Caco-2 (cell line): ENCODE results near the gene FXYD7. TPM values are rescaled to one million over a fixed set of nuclear protein-coding genes. Genes with fewer than 3 reads are reported as not detected.

Experiments
- BruUV-seq: library from RNA; stranded (reverse); fragments of 400-500 nt; replicated peaks from 2 replicates; lab custom pipeline; 2021; lab: Mats Ljungman, UMichigan
- CTCF ChIA-PET: fragments of 300-600 bp; sonication (Branson Sonifier 250); formaldehyde crosslinking; loops from one replicate; lab custom pipeline; 2022; ENCODE audit warnings: antibody characterized with exemption; lab: Charles Lee
- POLR2A ChIA-PET: fragments of 300-600 bp; sonication (Branson Sonifier 250); formaldehyde crosslinking; loops from one replicate; lab custom pipeline; 2022; ENCODE audit warnings: antibody characterized with exemption; lab: Charles Lee
- DNase-seq, 2 experiments: peaks; one replicate each; pipeline versions ENCODE4 v3.0.0 to v3.0.0-alpha.2; 2020 to 2022
- H3K27me3 ChIP-seq: replicated peaks from 2 replicates; pipeline ENCODE4 v1.6.0; 2011; ENCODE audit warnings: low read length; ENCODE audit not compliant: control insufficient read depth, insufficient read depth
- H3K36me3 ChIP-seq: 2 replicates; pipeline ENCODE4 v1.5.1; 2011; ENCODE audit warnings: low read length; ENCODE audit not compliant: control insufficient read depth, insufficient read depth
- H3K4me1 ChIP-seq: fragments of 250-450 bp; sonication (Bioruptor Pico); 2 replicates; pipeline ENCODE4 v1.5.1; 2020; ENCODE audit warnings: mild to moderate bottlenecking
- H3K4me3 ChIP-seq: 2 replicates; pipeline ENCODE4 v1.5.1; 2011; ENCODE audit warnings: low read depth, mild to moderate bottlenecking, control low read depth, low read length
- H3K9me3 ChIP-seq: fragments of 250-450 bp; sonication (Bioruptor Pico); 2 replicates; pipeline ENCODE4 v1.5.1; 2020; ENCODE audit warnings: mild to moderate bottlenecking, moderate library complexity
- H3K27ac Mint-ChIP-seq: one replicate; pipeline ENCODE4 v1.8.0; 2022; ENCODE audit warnings: mixed read lengths; ENCODE audit not compliant: unreplicated experiment
- H3K27me3 Mint-ChIP-seq: one replicate; pipeline ENCODE4 v1.8.0; 2022; ENCODE audit warnings: mixed read lengths; ENCODE audit not compliant: insufficient read depth, unreplicated experiment
- H3K36me3 Mint-ChIP-seq: one replicate; pipeline ENCODE4 v1.8.0; 2022; ENCODE audit warnings: mild to moderate bottlenecking, mixed read lengths; ENCODE audit not compliant: insufficient read depth, unreplicated experiment
- H3K4me1 Mint-ChIP-seq: one replicate; pipeline ENCODE4 v1.8.0; 2022; ENCODE audit warnings: low read depth, mixed read lengths; ENCODE audit not compliant: unreplicated experiment
- H3K4me3 Mint-ChIP-seq: one replicate; pipeline ENCODE4 v1.8.0; 2022; ENCODE audit warnings: mild to moderate bottlenecking, moderate library complexity, mixed read lengths; ENCODE audit not compliant: unreplicated experiment
- H3K9me3 Mint-ChIP-seq: one replicate; pipeline ENCODE4 v1.8.0; 2022; ENCODE audit warnings: mixed read lengths; ENCODE audit not compliant: unreplicated experiment
- intact Hi-C: fragments of 100-400 bp; cut with micrococcal nuclease; formaldehyde crosslinking; loops from one replicate; pipeline ENCODE4 v1.10.0; 2022; ENCODE audit not compliant: unreplicated experiment
- total RNA-seq: library from RNA; stranded (reverse); gene quantifications from 2 replicates; pipeline ENCODE4 v1.2.3, GENCODE V29; 2022
- TF ChIP-seq, protein P1 (sequence below), 2 experiments: fragments of 200-600 bp in 1 of 2; IDR thresholded peaks; 1 replicate in 1 of 2; 2 replicates in 1 of 2; pipeline versions ENCODE4 v1.5.1 to v1.8.0; 2011 to 2022; ENCODE audit warnings: antibody characterized with exemption in 1 of 2, control low read depth in 1 of 2, inconsistent platforms in 1 of 2, low read depth in 1 of 2, low read length in 1 of 2, mild to moderate bottlenecking in 1 of 2, moderate library complexity in 1 of 2; ENCODE audit not compliant: insufficient read depth in 1 of 2, severe bottlenecking in 1 of 2, unreplicated experiment in 1 of 2

The FXYD7 gene
- total RNA-seq, 1 experiment from 2014 or later: not detected

DNA sequence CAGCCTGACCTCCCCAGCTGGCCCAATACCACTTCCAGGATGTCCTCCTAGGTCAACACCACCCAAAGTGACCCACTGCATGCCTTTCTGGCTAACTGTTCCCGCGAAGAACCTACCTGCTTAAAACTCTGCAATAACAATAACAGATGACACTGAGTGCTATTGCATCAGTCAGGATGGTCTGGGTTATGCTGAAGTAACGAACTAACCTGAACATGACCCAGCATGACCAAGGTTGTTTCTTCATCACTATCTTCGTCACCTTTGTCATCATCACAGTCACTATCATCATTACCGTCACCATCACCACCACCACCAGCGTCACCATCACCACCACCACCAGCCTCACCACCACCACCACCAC is 38.0 kb upstream of the FXYD7 start:
- peaks cover 5% of the 10 kb centered on the region; the same call in 1 of the 2 replicates for H3K4me1 ChIP-seq
- H3K27me3 Mint-ChIP-seq: no peaks in the 10 kb centered on the region
- POLR2A ChIA-PET: no interaction called here
- no TSS peak for BruUV-seq
- intact Hi-C loops: no loop called here
- no peak for DNase-seq
- TF ChIP-seq, protein P1, sequence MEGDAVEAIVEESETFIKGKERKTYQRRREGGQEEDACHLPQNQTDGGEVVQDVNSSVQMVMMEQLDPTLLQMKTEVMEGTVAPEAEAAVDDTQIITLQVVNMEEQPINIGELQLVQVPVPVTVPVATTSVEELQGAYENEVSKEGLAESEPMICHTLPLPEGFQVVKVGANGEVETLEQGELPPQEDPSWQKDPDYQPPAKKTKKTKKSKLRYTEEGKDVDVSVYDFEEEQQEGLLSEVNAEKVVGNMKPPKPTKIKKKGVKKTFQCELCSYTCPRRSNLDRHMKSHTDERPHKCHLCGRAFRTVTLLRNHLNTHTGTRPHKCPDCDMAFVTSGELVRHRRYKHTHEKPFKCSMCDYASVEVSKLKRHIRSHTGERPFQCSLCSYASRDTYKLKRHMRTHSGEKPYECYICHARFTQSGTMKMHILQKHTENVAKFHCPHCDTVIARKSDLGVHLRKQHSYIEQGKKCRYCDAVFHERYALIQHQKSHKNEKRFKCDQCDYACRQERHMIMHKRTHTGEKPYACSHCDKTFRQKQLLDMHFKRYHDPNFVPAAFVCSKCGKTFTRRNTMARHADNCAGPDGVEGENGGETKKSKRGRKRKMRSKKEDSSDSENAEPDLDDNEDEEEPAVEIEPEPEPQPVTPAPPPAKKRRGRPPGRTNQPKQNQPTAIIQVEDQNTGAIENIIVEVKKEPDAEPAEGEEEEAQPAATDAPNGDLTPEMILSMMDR (IDR thresholded peaks at IDR 0.05; ENCODE audit: insufficient read depth in 1 of 2, low read depth in 1 of 2, low read length in 1 of 2, severe bottlenecking in 1 of 2, unreplicated experiment in 1 of 2): no peak
- H3K27me3 ChIP-seq: no peaks in the 10 kb centered on the region
- no peaks in the 10 kb centered on the region for H3K36me3 ChIP-seq
- H3K4me1 Mint-ChIP-seq: peaks cover 7% of the 10 kb centered on the region
- no peak overlapping the region for H3K27ac Mint-ChIP-seq
- peaks cover 9% of the 10 kb centered on the region for H3K9me3 Mint-ChIP-seq
- H3K9me3 ChIP-seq: peaks cover 7% of the 10 kb centered on the region; the same call in 1 of the 2 replicates
- H3K4me3 Mint-ChIP-seq: no peak overlapping the region
- CTCF ChIA-PET: no interaction called here
- no peak overlapping the region for H3K4me3 ChIP-seq
- no peaks in the 10 kb centered on the region for H3K36me3 Mint-ChIP-seq

DNA sequence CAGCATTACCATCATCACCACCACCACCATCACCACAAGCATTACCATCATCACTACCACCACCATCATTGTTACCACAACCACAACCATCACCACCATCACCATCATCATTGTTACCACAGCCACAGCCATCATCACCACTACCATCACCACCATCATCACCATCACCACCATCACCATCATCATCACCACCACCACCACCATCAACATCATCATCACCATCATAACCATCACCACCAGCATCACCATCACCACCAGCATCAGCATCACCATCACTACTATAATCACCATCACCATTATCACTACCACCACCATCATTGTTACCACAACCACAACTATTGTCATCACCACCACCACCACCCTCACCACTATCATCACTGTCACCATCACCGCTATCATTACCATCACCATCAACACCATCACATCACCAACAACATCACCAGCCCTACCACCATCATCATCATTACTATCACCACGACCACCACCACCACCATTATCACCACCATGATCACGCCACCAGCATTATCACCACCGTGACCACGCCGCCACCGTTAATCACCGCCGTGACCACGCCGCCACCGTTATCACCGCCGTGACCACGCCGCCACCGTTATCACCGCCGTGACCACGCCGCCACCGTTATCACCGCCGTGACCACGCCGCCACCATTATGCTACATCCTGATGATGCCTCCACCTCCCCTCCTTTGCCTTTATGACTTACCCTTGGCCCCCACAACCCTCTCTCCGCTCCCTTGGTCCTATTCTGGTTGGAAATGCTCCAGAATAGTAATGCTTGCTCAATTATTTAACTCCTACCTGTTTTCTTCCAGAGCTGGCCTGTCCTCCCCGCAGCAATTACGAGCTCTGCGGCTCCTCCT is 37.4 kb upstream of the FXYD7 start:
- intact Hi-C loops: no loop called here
- TF ChIP-seq, protein P1 (IDR thresholded peaks at IDR 0.05; ENCODE audit: insufficient read depth in 1 of 2, low read depth in 1 of 2, low read length in 1 of 2, severe bottlenecking in 1 of 2, unreplicated experiment in 1 of 2): no peak
- peaks cover 7% of the 10 kb centered on the region for H3K4me1 Mint-ChIP-seq
- Histone ChIP-seq H3K4me1 (peaks cover 5% of the 10 kb centered on the region; the same call in 1 of the 2 replicates), H3K9me3 (peaks cover 7% of the 10 kb centered on the region; the same call in 1 of the 2 replicates), H3K27me3 (no peaks in the 10 kb centered on the region), H3K36me3 (no peaks in the 10 kb centered on the region), H3K4me3 (no peak overlapping the region)
- BruUV-seq: no TSS peak
- no peaks in the 10 kb centered on the region for H3K36me3 Mint-ChIP-seq
- H3K9me3 Mint-ChIP-seq: peaks cover 9% of the 10 kb centered on the region
- ChIA-PET POLR2A (no interaction called here), CTCF (no interaction called here)
- H3K27me3 Mint-ChIP-seq: no peaks in the 10 kb centered on the region
- H3K4me3 Mint-ChIP-seq: no peak overlapping the region
- DNase-seq: no peak
- no peak overlapping the region for H3K27ac Mint-ChIP-seq

DNA sequence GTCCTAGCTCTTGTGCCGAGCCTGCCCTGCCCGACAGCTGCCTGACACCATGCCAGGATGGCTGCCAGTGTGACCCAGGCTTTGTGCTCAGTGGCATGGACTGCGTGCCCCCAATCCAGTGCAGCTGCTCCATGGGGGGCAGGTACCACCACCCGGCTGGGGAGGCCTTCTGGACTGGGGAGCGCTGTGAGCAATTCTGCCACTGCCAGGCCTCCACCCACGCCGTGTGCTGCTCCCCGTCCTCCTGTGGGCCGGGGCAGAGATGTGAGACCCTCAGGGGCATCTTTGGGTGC is 36.8 kb upstream of the FXYD7 start:
- H3K4me1 ChIP-seq: peaks cover 5% of the 10 kb centered on the region; the same call in 1 of the 2 replicates

More for the DNA sequence above, 36.8 kb upstream of the FXYD7 start:
- no TSS peak for BruUV-seq
- H3K36me3 Mint-ChIP-seq: no peaks in the 10 kb centered on the region
- ChIA-PET CTCF (no interaction called here), POLR2A (no interaction called here)
- no peak overlapping the region for H3K4me3 ChIP-seq
- no peaks in the 10 kb centered on the region for H3K27me3 Mint-ChIP-seq
- H3K4me1 Mint-ChIP-seq: peaks cover 7% of the 10 kb centered on the region
- H3K4me3 Mint-ChIP-seq: no peak overlapping the region
- TF ChIP-seq, protein P1 (IDR thresholded peaks at IDR 0.05; ENCODE audit: insufficient read depth in 1 of 2, low read depth in 1 of 2, low read length in 1 of 2, severe bottlenecking in 1 of 2, unreplicated experiment in 1 of 2): no peak
- peaks cover 9% of the 10 kb centered on the region for H3K9me3 Mint-ChIP-seq
- H3K27ac Mint-ChIP-seq: no peak overlapping the region
- intact Hi-C loops: no loop called here
- DNase-seq: no peak
- H3K36me3 ChIP-seq: no peaks in the 10 kb centered on the region
- H3K9me3 ChIP-seq: peaks cover 7% of the 10 kb centered on the region; the same call in 1 of the 2 replicates
- no peaks in the 10 kb centered on the region for H3K27me3 ChIP-seq
